Stimulated activated CD8-positive, alpha-beta memory T cell treated with anti-CD3 and anti-CD28 coated beads, Interleukin-7, amount 100 ng/mL, for 1 hour (primary cell): ENCODE data around the gene HSD17B1.
"Not testable (repeated sequence)": the region's sequence is repeated elsewhere in the genome, so short reads cannot be mapped to it uniquely, and the experiment has no call there.

ENCODE experiments used
- DNase-seq, 2 donors: peaks; one replicate each; pipeline ENCODE4 v3.0.0-alpha.2; 2020; ENCODE audit warnings: low read depth in 2 of 2

HSD17B1 gene

DNA sequence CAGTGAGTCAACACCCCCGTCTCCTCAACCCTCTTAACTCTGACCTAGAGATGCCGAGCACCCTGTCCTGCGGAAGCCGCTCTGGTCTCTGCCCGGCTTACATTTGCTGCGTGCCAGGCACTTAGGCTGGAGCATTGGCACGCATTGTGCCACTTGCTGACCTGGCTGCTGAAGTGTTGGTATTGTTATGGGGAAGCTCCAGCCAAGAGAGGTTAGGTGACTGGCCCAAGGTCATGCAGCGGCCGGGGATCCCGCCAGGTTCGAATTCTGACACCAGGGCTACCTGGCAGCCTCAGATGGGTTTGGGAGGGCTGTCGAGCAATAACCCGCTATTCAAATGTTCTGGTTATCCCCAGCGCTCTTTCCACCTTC is 5.0 kb upstream of the HSD17B1 start:
- DNase-seq, result no peak

DNA sequence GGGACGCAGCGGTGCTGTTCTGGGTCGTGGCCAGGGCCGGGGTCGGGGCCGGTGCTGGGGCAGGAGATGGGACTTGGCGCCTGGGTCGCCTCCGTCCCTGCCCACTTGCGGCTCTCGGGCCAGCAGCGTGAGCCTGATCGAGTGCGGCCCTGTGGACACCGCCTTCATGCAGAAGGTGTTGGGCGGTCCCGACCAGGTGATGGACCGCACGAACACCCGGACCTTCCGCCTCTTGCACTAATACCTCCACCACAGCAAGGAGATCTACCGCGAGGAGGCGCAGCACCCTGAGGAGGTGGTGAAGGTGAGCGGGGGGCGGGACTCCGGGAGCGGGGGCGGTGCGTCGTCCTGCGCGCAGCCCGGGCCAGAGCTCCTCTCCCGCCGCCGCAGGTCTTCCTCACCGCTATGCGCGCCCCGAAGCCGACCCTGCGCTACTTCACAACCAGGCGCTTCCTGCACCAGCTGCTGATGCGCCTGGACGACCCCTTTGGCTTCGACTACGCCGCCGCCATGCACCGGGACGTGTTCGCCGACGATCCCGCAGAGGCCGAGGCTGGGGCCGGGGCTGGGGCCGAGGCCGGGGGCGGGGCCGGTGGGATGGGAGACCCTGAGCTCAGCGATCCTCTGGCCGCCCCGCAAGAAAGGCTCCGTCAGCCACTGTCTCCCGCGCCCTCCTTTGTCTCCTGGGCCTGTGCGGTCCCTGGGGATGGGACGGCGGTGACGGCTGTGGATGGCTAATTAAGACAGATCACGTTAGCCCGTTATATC is 4.5 kb upstream of the HSD17B1 start:
- DNase-seq, result peak; percentile 51 to 54

DNA sequence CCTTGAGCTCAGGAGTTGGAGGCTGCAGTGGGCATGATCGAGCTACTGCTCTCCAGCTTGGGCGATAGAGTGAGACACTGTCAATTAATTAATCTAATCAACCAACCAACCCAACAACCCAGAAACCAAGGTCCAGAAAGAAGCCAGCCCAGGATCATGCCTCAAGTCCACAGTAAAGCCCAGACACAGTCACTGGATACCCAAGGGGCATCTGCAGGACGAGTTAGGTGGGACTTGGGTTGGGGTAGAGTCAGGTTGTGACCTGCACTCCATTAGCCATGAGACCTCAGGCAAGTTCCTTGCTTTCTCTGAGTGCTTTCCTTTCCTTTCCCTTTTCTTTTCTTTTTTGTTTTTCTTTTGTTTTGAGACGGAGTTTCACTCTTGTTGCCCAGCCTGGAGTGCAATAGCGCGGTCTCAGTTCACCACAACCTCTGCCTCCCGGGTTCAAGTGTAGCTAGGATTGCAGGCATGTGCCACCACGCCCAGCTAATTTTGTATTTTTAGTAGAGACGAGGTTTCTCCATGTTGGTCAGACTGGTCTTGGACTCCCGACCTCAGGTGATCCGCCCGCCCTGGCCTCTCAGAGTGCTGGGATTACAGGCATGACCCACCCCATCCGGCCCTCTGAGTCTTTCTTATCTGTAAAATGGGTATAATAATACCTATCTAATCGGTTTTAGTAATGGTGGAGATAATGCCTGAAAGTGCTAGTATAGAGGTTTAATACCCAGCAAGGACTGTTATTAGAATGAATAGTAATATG is 3.5 kb upstream of the HSD17B1 start:
- no peak for DNase-seq

DNA sequence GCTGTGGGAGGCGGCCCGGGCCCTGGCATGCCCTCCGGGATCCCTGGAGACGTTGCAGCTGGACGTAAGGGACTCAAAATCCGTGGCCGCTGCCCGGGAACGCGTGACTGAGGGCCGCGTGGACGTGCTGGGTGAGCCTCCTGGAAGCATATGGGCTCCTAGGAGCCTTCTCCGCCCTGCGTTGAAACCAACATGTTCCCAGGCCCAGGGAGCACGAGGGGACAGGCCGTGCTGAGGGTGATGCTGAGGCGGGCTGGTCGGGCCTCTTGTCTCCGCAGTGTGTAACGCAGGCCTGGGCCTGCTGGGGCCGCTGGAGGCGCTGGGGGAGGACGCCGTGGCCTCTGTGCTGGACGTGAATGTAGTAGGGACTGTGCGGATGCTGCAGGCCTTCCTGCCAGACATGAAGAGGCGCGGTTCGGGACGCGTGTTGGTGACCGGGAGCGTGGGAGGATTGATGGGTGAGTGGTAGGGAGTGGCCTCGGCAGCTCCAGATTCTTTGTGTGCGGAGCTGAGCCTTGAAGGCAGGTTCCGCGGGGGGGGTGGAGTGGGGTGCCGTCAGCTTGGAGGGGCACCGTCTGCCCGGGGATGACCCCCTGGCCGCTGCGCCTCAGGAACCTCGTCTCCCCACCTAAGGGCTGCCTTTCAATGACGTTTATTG is 567 bp downstream of the HSD17B1 start:
- no peak for DNase-seq

DNA sequence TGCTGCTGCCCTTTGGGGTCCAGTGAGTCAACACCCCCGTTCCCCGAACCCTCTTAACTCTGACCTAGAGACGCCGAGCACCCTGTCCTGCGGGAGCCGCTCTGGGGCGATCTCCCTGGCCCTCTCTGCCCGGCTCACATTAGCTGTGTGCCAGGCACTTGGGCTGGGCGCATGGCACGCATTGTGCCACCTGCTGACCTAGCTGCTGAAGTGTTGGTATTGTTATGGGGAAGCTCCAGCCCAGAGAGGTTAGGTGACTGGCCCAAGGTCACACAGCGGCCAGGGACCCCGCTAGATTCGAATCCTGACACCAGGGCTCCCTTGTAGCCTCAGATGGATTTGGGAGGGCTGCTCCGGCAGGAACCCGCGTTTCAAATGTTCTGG is 1.1 kb downstream of the HSD17B1 start:
- no peak for DNase-seq

DNA sequence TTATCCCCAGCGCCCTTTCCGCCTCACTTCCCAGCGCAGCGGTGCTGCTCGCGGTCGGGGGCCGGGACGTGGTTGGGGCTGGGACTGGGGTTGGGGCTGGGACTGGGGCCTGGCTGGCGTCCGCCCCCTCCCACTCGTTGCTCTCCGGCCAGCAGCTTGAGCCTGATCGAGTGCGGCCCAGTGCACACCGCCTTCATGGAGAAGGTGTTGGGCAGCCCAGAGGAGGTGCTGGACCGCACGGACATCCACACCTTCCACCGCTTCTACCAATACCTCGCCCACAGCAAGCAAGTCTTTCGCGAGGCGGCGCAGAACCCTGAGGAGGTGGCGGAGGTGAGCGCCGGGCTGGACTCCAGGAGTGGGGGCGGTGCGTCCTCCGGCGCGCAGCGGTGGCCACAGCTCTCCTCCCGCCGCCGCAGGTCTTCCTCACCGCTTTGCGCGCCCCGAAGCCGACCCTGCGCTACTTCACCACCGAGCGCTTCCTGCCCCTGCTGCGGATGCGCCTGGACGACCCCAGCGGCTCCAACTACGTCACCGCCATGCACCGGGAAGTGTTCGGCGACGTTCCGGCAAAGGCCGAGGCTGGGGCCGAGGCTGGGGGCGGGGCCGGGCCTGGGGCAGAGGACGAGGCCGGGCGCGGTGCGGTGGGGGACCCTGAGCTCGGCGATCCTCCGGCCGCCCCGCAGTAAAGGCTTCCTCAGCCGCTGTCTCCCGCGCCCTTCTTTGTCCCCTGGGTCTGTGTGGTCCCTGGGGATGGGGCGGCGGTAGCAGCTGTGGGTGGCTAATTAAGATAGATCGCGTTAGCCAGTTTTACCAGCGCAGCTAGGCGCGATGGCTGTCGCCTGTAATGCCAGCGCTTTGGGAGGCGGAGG is 1.8 kb downstream of the HSD17B1 start:
- DNase-seq, result peak; percentile 48 to 49

DNA sequence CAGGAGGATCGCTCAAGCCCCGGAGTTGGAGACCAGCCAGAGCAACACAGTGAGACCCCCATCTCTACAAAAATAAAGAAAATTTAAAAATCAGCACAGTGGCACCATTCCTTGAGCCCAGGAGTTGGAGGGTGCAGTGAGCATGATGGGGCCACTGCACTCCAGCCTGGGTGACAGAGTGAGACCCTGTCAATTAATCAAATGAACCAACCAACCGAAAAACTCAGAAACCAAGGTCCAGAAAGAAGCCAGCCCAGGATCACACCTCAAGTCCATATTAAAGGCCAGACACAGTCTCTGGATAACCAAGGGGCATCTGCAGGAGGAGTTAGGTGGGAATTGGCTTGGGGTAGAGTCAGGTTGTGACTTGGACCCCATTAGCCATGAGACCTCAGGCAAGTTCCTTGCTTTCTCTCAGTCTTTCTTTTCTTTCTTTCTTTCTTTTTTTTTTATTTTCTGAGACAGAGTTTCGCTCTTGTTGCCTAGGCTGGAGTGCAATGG is 2.4 kb downstream of the HSD17B1 start:
- no peak for DNase-seq

DNA sequence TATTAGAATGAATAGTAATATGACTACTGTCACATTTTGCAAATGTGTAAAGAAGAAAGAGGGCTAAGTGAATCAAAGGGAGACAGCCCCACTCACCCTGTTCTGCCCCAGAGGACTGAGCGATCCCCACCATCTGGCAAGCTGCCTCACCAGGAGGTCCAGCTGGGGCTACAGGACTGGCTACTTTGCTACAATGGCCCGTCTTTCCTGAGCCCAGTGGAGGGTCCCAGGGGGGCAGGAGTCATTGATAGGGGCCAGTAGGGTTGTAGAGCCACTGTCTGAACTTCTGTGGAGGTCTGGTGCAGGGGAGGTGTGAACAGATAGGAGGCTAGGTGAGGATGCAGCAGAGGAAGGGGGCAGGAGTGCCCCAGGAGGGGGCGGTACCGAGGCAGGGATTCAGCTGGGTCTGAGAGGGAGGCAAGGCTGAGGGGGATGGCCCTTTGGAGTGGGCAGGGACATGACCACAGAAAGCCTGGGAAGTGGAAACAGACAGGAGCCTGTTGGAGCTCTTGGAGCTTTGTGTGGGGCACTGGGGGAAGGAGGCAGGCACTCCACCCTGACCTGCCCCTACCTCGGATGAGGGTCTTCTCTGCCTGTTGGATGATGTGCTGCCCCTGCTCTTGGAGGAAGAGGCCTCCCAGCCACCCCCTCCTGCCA is 3.4 kb downstream of the HSD17B1 start:
- not testable (repeated sequence) for DNase-seq

DNA sequence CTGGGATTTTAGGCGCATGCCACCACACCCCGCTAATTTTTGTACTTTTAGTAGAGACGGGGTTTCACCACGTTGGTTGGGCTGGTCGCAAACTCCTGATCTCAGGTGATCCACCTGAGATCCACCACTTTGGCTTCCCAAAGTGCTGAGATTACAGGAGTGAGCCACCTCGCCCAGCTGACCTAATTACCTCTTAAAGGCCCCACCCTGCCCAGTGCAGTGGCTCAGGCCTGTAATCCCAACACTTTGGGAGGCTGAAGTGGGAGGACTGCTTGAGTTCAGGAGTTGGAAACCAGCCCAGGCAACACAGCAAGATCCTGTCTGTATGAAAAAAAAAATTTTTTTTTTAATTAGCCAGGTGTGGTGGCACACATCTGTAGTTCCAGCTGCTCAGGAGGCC is 6.4 kb downstream of the HSD17B1 start:
- DNase-seq, result no peak

DNA sequence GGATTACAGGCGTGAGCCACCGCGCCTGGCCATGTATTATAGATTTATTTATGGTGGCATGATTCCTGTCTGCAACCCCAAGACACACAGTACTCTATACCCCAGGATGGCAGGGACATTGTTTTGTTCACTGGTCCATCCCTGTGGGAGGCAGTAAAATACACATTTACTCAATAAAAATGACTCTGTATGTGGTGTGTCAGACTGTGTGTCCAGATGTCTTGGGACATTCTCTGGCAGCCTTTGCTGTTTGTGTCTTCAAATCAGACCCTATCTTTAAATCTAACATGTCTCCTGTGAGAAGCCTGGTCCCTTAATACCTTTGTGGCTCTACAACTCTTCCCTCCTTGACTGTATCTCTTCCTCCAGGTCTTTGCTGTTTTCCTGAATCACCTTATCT is 7.5 kb downstream of the HSD17B1 start:
- DNase-seq, result no peak

DNA sequence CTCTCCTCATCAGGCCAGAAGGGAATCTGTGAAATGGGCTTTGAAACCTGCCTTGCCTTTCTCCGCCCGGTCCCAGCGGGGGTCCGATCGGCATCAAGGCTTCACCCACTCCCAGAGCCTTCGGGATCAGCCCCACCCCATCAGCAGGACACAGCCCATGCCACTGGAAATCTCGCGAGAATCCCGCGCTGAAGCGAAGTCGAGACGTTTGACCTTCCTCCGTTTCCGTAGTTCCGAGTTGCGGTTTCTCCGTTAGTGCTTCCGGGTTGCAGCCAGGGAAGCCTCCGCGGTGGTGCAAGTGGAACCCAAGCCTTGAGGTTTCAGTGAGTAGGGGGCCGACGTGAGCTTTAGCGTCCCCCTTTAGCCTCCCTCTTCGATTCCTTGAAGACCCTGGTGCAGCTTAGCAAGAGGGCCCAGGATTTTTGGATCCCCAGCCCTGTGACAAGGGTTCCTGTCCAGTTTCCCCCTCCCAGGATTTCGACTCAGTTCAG is 9.2 kb downstream of the HSD17B1 start, which contains the start of gene COASY:
TSS of gene COASY (plus strand) at position 252 of the 491 bp plus-strand sequence. CDS start 475 bp downstream, outside the sequence.
- DNase-seq, result peak; percentile 82 to 84

DNA sequence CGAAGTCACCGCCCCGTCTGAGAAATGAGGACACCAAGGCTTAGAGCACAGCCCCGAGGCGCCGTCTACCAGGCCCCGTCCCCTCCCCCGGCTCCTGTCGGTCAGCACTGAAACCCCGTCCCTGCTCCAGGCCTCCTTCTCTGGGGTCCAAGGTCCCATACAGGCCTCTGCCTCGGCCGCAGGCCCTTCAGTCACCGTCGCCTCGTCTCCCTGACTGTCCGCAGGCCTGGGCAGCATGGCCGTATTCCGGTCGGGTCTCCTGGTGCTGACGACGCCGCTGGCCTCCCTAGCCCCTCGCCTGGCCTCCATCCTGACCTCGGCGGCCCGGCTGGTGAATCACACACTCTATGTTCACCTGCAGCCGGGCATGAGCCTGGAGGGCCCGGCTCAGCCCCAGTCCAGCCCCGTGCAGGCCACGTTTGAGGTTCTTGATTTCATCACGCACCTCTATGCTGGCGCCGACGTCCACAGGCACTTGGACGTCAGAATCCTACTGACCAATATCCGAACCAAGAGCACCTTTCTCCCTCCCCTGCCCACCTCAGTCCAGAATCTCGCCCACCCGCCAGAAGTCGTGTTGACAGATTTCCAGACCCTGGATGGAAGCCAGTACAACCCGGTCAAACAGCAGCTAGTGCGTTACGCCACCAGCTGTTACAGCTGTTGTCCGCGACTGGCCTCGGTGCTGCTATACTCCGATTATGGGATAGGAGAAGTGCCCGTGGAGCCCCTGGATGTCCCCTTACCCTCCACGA is 9.8 kb downstream of the HSD17B1 start:
- no peak for DNase-seq

DNA sequence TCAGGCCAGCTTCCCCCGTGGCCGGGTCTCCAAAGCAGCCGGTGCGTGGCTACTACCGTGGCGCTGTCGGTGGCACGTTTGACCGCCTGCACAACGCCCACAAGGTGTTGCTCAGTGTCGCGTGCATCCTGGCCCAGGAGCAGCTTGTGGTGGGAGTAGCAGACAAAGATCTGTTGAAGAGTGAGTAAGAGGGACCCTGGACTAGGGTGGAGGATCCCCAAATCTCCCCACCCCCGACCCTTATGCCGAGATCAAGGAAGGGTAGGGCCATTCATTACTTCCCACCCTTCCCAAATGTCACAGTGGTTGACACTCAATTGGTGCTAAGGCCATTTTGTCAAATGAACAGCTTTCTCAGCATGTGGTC is 10.4 kb downstream of the HSD17B1 start:
- no peak for DNase-seq

DNA sequence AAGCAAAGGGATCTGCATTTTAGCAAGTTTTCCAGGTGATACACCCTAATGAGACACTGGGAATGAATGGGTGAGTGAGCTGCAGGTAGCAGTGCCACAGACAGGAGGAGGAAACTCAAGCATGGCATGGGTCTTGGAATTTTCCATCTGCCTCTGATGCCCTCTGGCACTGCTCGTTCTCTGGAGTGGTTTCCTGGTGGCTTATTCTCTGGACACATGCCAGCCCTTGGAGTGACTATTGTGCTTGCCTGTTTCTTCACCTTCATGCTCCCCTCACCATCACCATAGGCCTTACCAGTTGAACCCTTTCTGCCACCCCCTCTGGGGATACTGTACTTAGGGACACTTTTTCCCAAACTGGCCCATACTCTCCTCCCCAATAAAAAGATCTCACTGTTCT is 10.8 kb downstream of the HSD17B1 start:
- DNase-seq, result no peak

DNA sequence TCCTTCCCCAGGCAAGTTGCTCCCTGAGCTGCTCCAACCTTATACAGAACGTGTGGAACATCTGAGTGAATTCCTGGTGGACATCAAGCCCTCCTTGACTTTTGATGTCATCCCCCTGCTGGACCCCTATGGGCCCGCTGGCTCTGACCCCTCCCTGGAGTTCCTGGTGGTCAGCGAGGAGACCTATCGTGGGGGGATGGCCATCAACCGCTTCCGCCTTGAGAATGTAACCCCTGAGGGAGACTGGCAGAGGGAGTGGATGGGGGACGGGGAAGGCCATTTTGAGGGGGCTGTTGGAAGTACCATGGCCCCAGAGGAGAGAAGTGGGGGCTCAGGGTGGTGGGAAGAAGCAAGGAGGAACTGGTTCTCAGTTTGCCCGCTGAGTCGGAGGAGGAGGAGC is 11.2 kb downstream of the HSD17B1 start:
- no peak for DNase-seq

DNA sequence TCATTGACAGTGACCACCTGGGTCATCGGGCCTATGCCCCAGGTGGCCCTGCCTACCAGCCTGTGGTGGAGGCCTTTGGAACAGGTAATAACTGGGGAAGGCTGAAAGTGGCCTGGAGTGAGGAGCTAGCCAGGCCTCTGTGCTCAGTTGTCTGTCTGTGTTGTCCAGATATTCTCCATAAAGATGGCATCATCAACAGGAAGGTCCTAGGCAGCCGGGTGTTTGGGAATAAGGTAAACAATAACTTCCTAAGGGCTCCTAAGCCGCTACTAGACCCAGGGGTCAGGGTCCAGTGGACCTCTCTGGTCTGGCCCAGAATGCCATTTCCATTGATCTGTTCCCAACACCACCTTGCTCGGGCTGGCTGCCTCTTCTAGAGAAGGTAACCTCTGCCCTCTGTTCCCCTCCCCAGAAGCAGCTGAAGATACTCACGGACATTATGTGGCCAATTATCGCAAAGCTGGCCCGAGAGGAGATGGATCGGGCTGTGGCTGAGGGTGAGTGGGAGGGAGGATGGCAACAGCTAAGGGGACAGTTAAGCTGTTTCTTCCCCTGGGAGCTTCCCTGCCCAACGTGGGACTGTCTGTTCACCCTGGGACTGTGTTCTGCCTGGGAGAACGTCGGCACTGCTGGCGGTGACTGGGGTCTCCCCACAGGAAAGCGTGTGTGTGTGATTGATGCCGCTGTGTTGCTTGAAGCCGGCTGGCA is 12.2 kb downstream of the HSD17B1 start:
- no peak for DNase-seq

DNA sequence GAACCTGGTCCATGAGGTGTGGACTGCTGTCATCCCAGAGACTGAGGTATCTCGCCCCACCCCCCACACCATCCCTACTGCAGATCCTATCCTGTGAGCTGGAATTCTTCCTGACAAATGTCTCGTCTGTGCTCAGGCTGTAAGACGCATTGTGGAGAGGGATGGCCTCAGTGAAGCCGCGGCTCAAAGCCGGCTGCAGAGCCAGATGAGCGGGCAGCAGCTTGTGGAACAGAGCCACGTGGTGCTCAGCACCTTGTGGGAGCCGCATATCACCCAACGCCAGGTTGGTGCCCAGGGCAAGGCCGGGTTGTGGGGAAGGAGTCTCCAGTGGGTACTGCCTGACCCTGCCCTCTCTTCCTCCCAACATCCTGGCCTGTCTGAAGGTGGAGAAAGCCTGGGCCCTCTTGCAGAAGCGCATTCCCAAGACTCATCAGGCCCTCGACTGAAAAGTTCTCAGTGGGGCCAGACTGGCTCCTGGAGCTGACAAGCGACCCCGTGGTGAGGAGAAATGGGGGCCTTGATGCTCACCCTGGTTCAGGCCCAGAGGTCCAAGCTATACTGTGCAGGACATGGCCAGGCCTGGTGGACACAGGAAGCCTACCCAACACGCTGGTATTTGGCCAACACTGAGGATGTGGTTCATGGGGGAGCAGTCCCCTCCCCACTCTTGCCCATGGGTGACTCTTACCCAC is 12.9 kb downstream of the HSD17B1 start:
- DNase-seq, result no peak

DNA sequence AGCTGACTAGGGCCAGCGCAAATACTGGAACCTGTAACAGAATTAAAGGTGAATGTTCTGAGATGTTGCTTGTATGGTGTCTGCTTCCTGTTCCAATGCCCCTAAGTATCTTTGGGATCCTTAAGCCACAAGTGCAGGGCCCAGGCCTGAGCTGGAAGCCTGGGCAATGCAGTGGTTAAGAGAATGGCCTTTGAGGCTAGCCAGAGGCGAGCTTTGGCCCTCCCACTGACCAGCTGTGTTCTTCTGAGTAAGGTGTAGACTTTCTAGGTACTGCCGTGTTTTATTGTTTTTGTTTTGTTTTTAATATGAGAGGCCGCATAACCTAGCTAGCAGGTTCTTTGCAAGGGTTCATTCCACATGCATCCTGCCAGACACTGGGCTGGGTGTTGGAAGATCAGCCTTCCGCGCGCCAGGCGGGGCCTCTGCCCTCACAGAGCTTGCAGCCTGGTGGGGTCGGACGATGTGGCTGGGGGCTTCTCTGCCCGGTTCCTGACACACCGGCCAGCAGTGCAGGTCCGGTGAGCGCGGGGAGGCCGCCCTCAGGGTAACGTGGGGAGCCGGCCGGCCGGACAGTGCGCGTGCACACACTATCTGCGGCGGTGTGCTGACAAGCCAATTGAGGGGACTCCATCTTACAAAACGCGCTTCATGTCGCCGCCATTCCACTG is 13.6 kb downstream of the HSD17B1 start:
- DNase-seq, result no peak
